Measurements from ENCODE around the gene KCNJ3.
"Not testable (repeated sequence)": the region's sequence is repeated elsewhere in the genome, so short reads cannot be mapped to it uniquely, and the experiment has no call there.

DNA sequence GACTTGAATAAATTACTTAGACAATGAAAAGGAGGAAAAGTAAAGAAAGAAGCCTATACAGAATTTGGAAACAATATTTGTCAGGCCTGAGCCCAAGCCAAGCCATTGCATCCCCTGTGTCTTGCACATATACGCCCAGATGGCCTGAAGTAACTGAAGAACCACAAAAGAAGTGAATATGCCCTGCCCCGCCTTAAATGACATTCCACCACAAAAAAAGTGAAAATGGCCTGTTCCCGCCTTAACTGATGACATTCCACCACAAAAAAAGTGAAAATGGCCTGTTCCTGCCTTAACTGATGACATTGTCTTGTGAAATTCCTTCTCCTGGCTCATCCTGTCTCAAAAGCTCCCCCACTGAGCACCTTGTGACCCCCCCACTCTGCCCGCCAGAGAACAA lies 168.7 kb downstream of the KCNJ3 start:
- TF ChIP-seq, protein P1, sequence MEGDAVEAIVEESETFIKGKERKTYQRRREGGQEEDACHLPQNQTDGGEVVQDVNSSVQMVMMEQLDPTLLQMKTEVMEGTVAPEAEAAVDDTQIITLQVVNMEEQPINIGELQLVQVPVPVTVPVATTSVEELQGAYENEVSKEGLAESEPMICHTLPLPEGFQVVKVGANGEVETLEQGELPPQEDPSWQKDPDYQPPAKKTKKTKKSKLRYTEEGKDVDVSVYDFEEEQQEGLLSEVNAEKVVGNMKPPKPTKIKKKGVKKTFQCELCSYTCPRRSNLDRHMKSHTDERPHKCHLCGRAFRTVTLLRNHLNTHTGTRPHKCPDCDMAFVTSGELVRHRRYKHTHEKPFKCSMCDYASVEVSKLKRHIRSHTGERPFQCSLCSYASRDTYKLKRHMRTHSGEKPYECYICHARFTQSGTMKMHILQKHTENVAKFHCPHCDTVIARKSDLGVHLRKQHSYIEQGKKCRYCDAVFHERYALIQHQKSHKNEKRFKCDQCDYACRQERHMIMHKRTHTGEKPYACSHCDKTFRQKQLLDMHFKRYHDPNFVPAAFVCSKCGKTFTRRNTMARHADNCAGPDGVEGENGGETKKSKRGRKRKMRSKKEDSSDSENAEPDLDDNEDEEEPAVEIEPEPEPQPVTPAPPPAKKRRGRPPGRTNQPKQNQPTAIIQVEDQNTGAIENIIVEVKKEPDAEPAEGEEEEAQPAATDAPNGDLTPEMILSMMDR (conservative IDR thresholded peaks at IDR 0.05 in 1 of 2, IDR thresholded peaks at IDR 0.05 in 1 of 2; ENCODE audit: low read depth in 1 of 2, low read length in 2 of 2): not testable (repeated sequence)
- not testable (repeated sequence) for TF ChIP-seq EZH2 (IDR thresholded peaks at IDR 0.05; ENCODE audit: low read length, missing control alignments)

Data from fibroblast of lung (primary cell).